Liver (tissue), 9 donors: Measurements from ENCODE around the gene SLC6A17. TPM values are rescaled to one million over a fixed set of nuclear protein-coding genes. Genes with fewer than 3 reads are reported as not detected.

Experiments
- DNase-seq: peaks from one replicate; pipeline ENCODE4 v3.0.0-alpha.2; 2017; ENCODE audit warnings: low spot score
- H3K27ac ChIP-seq, 2 donors: one replicate each; pipeline ENCODE4 v1.7.0; 2013; ENCODE audit warnings: inconsistent platforms in 2 of 2, low read length in 2 of 2, control low read depth in 1 of 2, low read depth in 1 of 2, mild to moderate bottlenecking in 1 of 2
- H3K27me3 ChIP-seq, 4 donors: one replicate each; pipeline versions ENCODE4 v1.6.1 to v1.7.0; 2013; ENCODE audit warnings: low read length in 3 of 4, inconsistent platforms in 1 of 4, mild to moderate bottlenecking in 1 of 4, moderate library complexity in 1 of 4; ENCODE audit not compliant: control insufficient read depth in 4 of 4, insufficient read depth in 4 of 4
- H3K36me3 ChIP-seq, 4 donors: one replicate each; pipeline versions ENCODE4 v1.6.1 to v1.7.0; 2013; ENCODE audit warnings: low read length in 3 of 4, mild to moderate bottlenecking in 3 of 4, low read depth in 1 of 4, moderate library complexity in 1 of 4; ENCODE audit not compliant: control insufficient read depth in 4 of 4, insufficient read depth in 3 of 4
- H3K4me1 ChIP-seq, 4 donors: one replicate each; pipeline versions ENCODE4 v1.6.1 to v1.7.0; 2013; ENCODE audit warnings: low read length in 3 of 4, mild to moderate bottlenecking in 3 of 4, moderate library complexity in 1 of 4; ENCODE audit not compliant: control insufficient read depth in 4 of 4, insufficient read depth in 4 of 4
- H3K4me3 ChIP-seq, 3 donors: one replicate each; pipeline versions ENCODE4 v1.6.1 to v1.7.0; 2013; ENCODE audit warnings: low read length in 3 of 3, control low read depth in 1 of 3, low read depth in 1 of 3, mild to moderate bottlenecking in 1 of 3
- H3K9ac ChIP-seq, 2 donors: one replicate each; pipeline ENCODE4 v1.7.0; 2013; ENCODE audit warnings: low read length in 2 of 2, mild to moderate bottlenecking in 2 of 2, moderate library complexity in 2 of 2, control low read depth in 1 of 2, low read depth in 1 of 2
- H3K9me3 ChIP-seq, 4 donors: one replicate each; pipeline versions ENCODE4 v1.6.1 to v1.7.0; 2013; ENCODE audit warnings: low read length in 3 of 4; ENCODE audit not compliant: control insufficient read depth in 4 of 4
- CTCF ChIP-seq: fragments of 150-350 bp; IDR thresholded peaks from 2 replicates; pipeline ENCODE4 v1.5.1; 2017; ENCODE audit warnings: improper control_type of control experiment, low read depth, low read length; ENCODE audit not compliant: missing input control
- HNF4A ChIP-seq, 2 donors: conservative IDR thresholded peaks; 2 replicates each; pipeline ENCODE4 v1.6.1; 2016; ENCODE audit warnings: antibody characterized with exemption in 2 of 2, mild to moderate bottlenecking in 2 of 2
- HNF4G ChIP-seq: IDR thresholded peaks from 2 replicates; pipeline ENCODE4 v1.6.1; 2016; ENCODE audit warnings: antibody characterized with exemption
- NR2F2 ChIP-seq: IDR thresholded peaks from 2 replicates; pipeline ENCODE4 v1.6.1; 2016; ENCODE audit warnings: antibody characterized with exemption
- RAD21 ChIP-seq, 2 donors: IDR thresholded peaks; 2 replicates each; pipeline ENCODE4 v1.6.1; 2016; ENCODE audit warnings: antibody characterized with exemption in 2 of 2, mild to moderate bottlenecking in 2 of 2
- RXRA ChIP-seq, 2 donors: IDR thresholded peaks; 2 replicates each; pipeline ENCODE4 v1.6.1; 2017 to 2018; ENCODE audit warnings: antibody characterized with exemption in 2 of 2, mild to moderate bottlenecking in 1 of 2
- WGBS: extraction: QIAGEN DNeasy Blood & Tissue Kit; methylation state at CpG from one replicate; pipeline ENCODE4 v1.1.7; 2013; 5-methylcytosine and 5-hydroxymethylcytosine counted together
- polyA plus RNA-seq, 2 donors: library from polyadenylated mRNA; stranded (reverse) in 1 of 2; unstranded in 1 of 2; fragments of 200-250 nt in 1 of 2; fragments of >200 nt in 1 of 2; fragmentation: Nextera tagmentation in 1 of 2; extraction: Ambion mirVana in 1 of 2; gene quantifications; one replicate each; pipeline versions ENCODE4 v1.2.1 to v1.2.3, GENCODE V29; 2013 to 2015
- total RNA-seq, 2 donors: library from RNA; depleted of rRNA; stranded (reverse); fragments of >200 nt; gene quantifications; one replicate each; pipeline ENCODE4 v1.2.3, GENCODE V29; 2014
- TF ChIP-seq, protein P1 (sequence below): IDR thresholded peaks from 2 replicates; pipeline ENCODE4 v1.6.1; 2016; ENCODE audit warnings: antibody characterized with exemption
- donor health status: healthy.
- donor health status: healthy.
- donor health status: healthy.
- donor health status: healthy.
- donor health status: healthy.

The SLC6A17 gene
- total and polyA plus RNA-seq, 4 donors, result not detected

GRCh38 chr1:110223581-110223980, 73.3 kb downstream of the SLC6A17 start:
- Histone ChIP-seq H3K9me3 (no peaks in the 10 kb centered on the region), H3K4me1 (peaks cover 0 to 1% (median 0%) of the 10 kb centered on the region in 4 donors), H3K27me3 (no peaks in the 10 kb centered on the region), H3K9ac (no peak overlapping the region), H3K36me3 (no peaks in the 10 kb centered on the region), H3K27ac (no peak overlapping the region), H3K4me3 (no peak overlapping the region)
- DNase-seq, result no peak
- 96% methylated on average over 17 of the region's 17 CpGs for WGBS
- TF ChIP-seq RAD21 (IDR thresholded peaks at IDR 0.05) (no peak), NR2F2 (no peak), HNF4G (no peak), CTCF (no peak)

GRCh38 chr1:110224240-110224995, 74.1 kb downstream of the SLC6A17 start:
- Histone ChIP-seq H3K27ac (no peak overlapping the region), H3K9me3 (no peaks in the 10 kb centered on the region), H3K9ac (no peak overlapping the region), H3K27me3 (no peaks in the 10 kb centered on the region), H3K36me3 (no peaks in the 10 kb centered on the region), H3K4me3 (no peak overlapping the region), H3K4me1 (peaks cover 0 to 1% (median 0%) of the 10 kb centered on the region in 4 donors)
- no peak for DNase-seq
- 85% methylated on average over 8 of the region's 8 CpGs for WGBS
- no peak for TF ChIP-seq HNF4A (conservative IDR thresholded peaks at IDR 0.05)
- TF ChIP-seq CTCF, result no peak
- TF ChIP-seq NR2F2, result no peak

GRCh38 chr1:110225212-110225611, 74.9 kb downstream of the SLC6A17 start:
- TF ChIP-seq HNF4A (conservative IDR thresholded peaks at IDR 0.05), result no peak
- TF ChIP-seq RXRA (IDR thresholded peaks at IDR 0.05), result no peak
- TF ChIP-seq, protein P1, sequence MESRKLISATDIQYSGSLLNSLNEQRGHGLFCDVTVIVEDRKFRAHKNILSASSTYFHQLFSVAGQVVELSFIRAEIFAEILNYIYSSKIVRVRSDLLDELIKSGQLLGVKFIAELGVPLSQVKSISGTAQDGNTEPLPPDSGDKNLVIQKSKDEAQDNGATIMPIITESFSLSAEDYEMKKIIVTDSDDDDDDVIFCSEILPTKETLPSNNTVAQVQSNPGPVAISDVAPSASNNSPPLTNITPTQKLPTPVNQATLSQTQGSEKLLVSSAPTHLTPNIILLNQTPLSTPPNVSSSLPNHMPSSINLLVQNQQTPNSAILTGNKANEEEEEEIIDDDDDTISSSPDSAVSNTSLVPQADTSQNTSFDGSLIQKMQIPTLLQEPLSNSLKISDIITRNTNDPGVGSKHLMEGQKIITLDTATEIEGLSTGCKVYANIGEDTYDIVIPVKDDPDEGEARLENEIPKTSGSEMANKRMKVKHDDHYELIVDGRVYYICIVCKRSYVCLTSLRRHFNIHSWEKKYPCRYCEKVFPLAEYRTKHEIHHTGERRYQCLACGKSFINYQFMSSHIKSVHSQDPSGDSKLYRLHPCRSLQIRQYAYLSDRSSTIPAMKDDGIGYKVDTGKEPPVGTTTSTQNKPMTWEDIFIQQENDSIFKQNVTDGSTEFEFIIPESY, result no peak
- no peak overlapping the region for H3K4me3 ChIP-seq
- H3K27ac ChIP-seq, result no peak overlapping the region
- 62% methylated on average over 7 of the region's 7 CpGs for WGBS
- no peaks in the 10 kb centered on the region for H3K27me3 ChIP-seq
- no peak overlapping the region for H3K9ac ChIP-seq
- peaks cover 0 to 1% (median 0%) of the 10 kb centered on the region in 4 donors for H3K4me1 ChIP-seq
- H3K9me3 ChIP-seq, result no peaks in the 10 kb centered on the region
- no peak for DNase-seq
- no peaks in the 10 kb centered on the region for H3K36me3 ChIP-seq
